IPS-18a (cell line): ENCODE results near the gene SNX9.
"Not testable (repeated sequence)": the region's sequence is repeated elsewhere in the genome, so short reads cannot be mapped to it uniquely, and the experiment has no call there.

Source experiments
- H3K27ac ChIP-seq: one replicate; pipeline ENCODE4 v1.5.1; 2013; ENCODE audit warnings: low read length
- H3K27me3 ChIP-seq: one replicate; pipeline ENCODE4 v1.6.1; 2013; ENCODE audit warnings: mild to moderate bottlenecking, low read length; ENCODE audit not compliant: control insufficient read depth, insufficient read depth
- H3K36me3 ChIP-seq: one replicate; pipeline ENCODE4 v1.6.1; 2013; ENCODE audit warnings: low read depth, low read length; ENCODE audit not compliant: control insufficient read depth
- H3K4me1 ChIP-seq: one replicate; pipeline ENCODE4 v1.6.1; 2013; ENCODE audit warnings: low read depth, low read length; ENCODE audit not compliant: control insufficient read depth
- H3K4me3 ChIP-seq: one replicate; pipeline ENCODE4 v1.5.1; 2013; ENCODE audit warnings: low read length
- H3K9ac ChIP-seq: one replicate; pipeline ENCODE4 v1.6.1; 2013; ENCODE audit warnings: mild to moderate bottlenecking, low read length, moderate library complexity
- H3K9me3 ChIP-seq: one replicate; pipeline ENCODE4 v1.6.1; 2013; ENCODE audit warnings: low read depth, low read length; ENCODE audit not compliant: control insufficient read depth

Gene SNX9

GRCh38 chr6:157925771-157926170 lies 102.7 kb downstream of the SNX9 start:
- H3K4me1 ChIP-seq, result peaks cover 5% of the 10 kb centered on the region
- no peak overlapping the region for H3K9ac ChIP-seq
- H3K27me3 ChIP-seq, result no peaks in the 10 kb centered on the region
- no peak overlapping the region for H3K27ac ChIP-seq
- H3K9me3 ChIP-seq, result no peaks in the 10 kb centered on the region
- peaks cover 24% of the 10 kb centered on the region for H3K36me3 ChIP-seq
- no peak overlapping the region for H3K4me3 ChIP-seq

GRCh38 chr6:157927011-157927410 lies 104.0 kb downstream of the SNX9 start:
- Histone ChIP-seq H3K4me1 (peaks cover 9% of the 10 kb centered on the region), H3K36me3 (peaks cover 15% of the 10 kb centered on the region), H3K9ac (no peak overlapping the region), H3K9me3 (no peaks in the 10 kb centered on the region), H3K4me3 (no peak overlapping the region), H3K27ac (no peak overlapping the region), H3K27me3 (no peaks in the 10 kb centered on the region)

- Histone ChIP-seq H3K27ac (no peak overlapping the region), H3K4me3 (no peak overlapping the region), H3K4me1 (peaks cover 9% of the 10 kb centered on the region), H3K9me3 (no peaks in the 10 kb centered on the region), H3K27me3 (no peaks in the 10 kb centered on the region), H3K9ac (no peak overlapping the region), H3K36me3 (peaks cover 15% of the 10 kb centered on the region)
Measured at GRCh38 chr6:157928428-157928827, 105.4 kb downstream of the SNX9 start.

- H3K4me1 ChIP-seq, result peaks cover 9% of the 10 kb centered on the region
- H3K4me3 ChIP-seq, result no peak overlapping the region
- H3K9ac ChIP-seq, result no peak overlapping the region
- peaks cover 18% of the 10 kb centered on the region for H3K36me3 ChIP-seq
- no peaks in the 10 kb centered on the region for H3K27me3 ChIP-seq
- no peaks in the 10 kb centered on the region for H3K9me3 ChIP-seq
- no peak overlapping the region for H3K27ac ChIP-seq
Measured at GRCh38 chr6:157929076-157929475, 106.0 kb downstream of the SNX9 start.

- Histone ChIP-seq H3K27ac (no peak overlapping the region), H3K9me3 (no peaks in the 10 kb centered on the region), H3K36me3 (peaks cover 16% of the 10 kb centered on the region)
Measured at GRCh38 chr6:157929765-157930319, 106.8 kb downstream of the SNX9 start.

GRCh38 chr6:157935786-157936185 lies 112.7 kb downstream of the SNX9 start:
- Histone ChIP-seq H3K27me3 (no peaks in the 10 kb centered on the region), H3K36me3 (peaks cover 57% of the 10 kb centered on the region), H3K4me1 (peaks cover 4% of the 10 kb centered on the region), H3K27ac (no peak overlapping the region), H3K9ac (no peak overlapping the region), H3K4me3 (no peak overlapping the region), H3K9me3 (no peaks in the 10 kb centered on the region)

More at GRCh38 chr6:157929765-157930319, 106.8 kb downstream of the SNX9 start:
- Histone ChIP-seq H3K4me3 (no peak overlapping the region), H3K27me3 (no peaks in the 10 kb centered on the region), H3K9ac (no peak overlapping the region), H3K4me1 (peaks cover 9% of the 10 kb centered on the region)

- no peaks in the 10 kb centered on the region for H3K4me1 ChIP-seq
- no peak overlapping the region for H3K27ac ChIP-seq
- H3K9me3 ChIP-seq, result no peaks in the 10 kb centered on the region
- H3K9ac ChIP-seq, result no peak overlapping the region
- H3K36me3 ChIP-seq, result peaks cover 68% of the 10 kb centered on the region
- no peaks in the 10 kb centered on the region for H3K27me3 ChIP-seq
- H3K4me3 ChIP-seq, result no peak overlapping the region
Measured at GRCh38 chr6:157937318-157937717, 114.3 kb downstream of the SNX9 start.

- Histone ChIP-seq H3K27ac (no peak overlapping the region), H3K9ac (no peak overlapping the region), H3K4me3 (no peak overlapping the region), H3K27me3 (no peaks in the 10 kb centered on the region), H3K4me1 (no peaks in the 10 kb centered on the region), H3K9me3 (no peaks in the 10 kb centered on the region), H3K36me3 (peaks cover 62% of the 10 kb centered on the region)
Measured at GRCh38 chr6:157937916-157938315, 114.9 kb downstream of the SNX9 start.

- not testable (repeated sequence) for H3K4me1 ChIP-seq, H3K27me3 ChIP-seq, H3K9me3 ChIP-seq, H3K9ac ChIP-seq, H3K4me3 ChIP-seq, H3K27ac ChIP-seq
- peaks cover 63% of the 10 kb centered on the region for H3K36me3 ChIP-seq
Measured at GRCh38 chr6:157940375-157941036, 117.5 kb downstream of the SNX9 start.

GRCh38 chr6:157941101-157941863 lies 118.2 kb downstream of the SNX9 start:
- no peak overlapping the region for H3K4me3 ChIP-seq
- no peak overlapping the region for H3K9ac ChIP-seq
- no peak overlapping the region for H3K27ac ChIP-seq
- peaks cover 57% of the 10 kb centered on the region for H3K36me3 ChIP-seq
- no peaks in the 10 kb centered on the region for H3K27me3 ChIP-seq
- no peaks in the 10 kb centered on the region for H3K9me3 ChIP-seq
- H3K4me1 ChIP-seq, result no peaks in the 10 kb centered on the region

- no peaks in the 10 kb centered on the region for H3K27me3 ChIP-seq
- H3K9ac ChIP-seq, result no peak overlapping the region
- H3K9me3 ChIP-seq, result no peaks in the 10 kb centered on the region
- H3K27ac ChIP-seq, result no peak overlapping the region
- H3K36me3 ChIP-seq, result peaks cover 47% of the 10 kb centered on the region
- no peaks in the 10 kb centered on the region for H3K4me1 ChIP-seq
- H3K4me3 ChIP-seq, result no peak overlapping the region
Measured at GRCh38 chr6:157942351-157942750, 119.3 kb downstream of the SNX9 start.
